NCI-H1436 (cell line): Measurements from ENCODE around the gene PAAF1.
"Not testable (repeated sequence)": the region's sequence is repeated elsewhere in the genome, so short reads cannot be mapped to it uniquely, and the experiment has no call there.

Source experiments
- DNase-seq: peaks from one replicate; lab custom pipeline; 2025; lab: John Stamatoyannopoulos, UW

The PAAF1 gene, protein sequence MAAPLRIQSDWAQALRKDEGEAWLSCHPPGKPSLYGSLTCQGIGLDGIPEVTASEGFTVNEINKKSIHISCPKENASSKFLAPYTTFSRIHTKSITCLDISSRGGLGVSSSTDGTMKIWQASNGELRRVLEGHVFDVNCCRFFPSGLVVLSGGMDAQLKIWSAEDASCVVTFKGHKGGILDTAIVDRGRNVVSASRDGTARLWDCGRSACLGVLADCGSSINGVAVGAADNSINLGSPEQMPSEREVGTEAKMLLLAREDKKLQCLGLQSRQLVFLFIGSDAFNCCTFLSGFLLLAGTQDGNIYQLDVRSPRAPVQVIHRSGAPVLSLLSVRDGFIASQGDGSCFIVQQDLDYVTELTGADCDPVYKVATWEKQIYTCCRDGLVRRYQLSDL

GRCh38 chr11:73876424-73877310 is at the start of gene PAAF1, which contains the start of gene COA4:
Gene PAAF1, plus strand, starts transcription at chr11:73876999. Its CDS starts 23 bp downstream, at chr11:73877022.
Gene COA4, minus strand, starts transcription at chr11:73876846. Its CDS starts 3,468 bp downstream, at chr11:73873378.
- peak; percentile 98 for DNase-seq

- DNase-seq = no peak
Measured at GRCh38 chr11:73830261-73830660, 46.5 kb upstream of the PAAF1 start.

- DNase-seq = peak; percentile 4
Measured at GRCh38 chr11:73833067-73833466, 43.7 kb upstream of the PAAF1 start.

- DNase-seq = no peak
Measured at GRCh38 chr11:73838443-73839122, 38.2 kb upstream of the PAAF1 start.

GRCh38 chr11:73839123-73839457 is 37.7 kb upstream of the PAAF1 start:
- no peak for DNase-seq

GRCh38 chr11:73851046-73851764 is 25.6 kb upstream of the PAAF1 start:
- no peak for DNase-seq

DNA sequence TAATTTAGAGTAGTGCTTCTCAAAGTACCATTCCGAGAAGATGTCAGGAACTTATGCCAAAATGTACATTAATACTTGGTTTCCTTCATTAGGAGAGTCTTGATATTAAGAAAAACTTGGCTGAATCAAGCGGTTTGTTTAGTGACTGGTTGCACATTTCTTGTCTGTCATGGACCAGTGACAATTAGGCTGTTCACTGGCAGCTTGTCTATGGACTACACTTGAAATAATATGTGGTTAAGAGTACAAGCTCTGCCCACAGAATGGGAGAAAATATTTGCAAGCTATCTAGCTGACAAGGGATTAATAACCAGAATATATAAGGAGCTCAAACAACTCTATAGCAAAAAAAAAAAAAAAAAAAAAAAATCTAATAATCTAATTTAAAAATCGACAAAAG is 24.8 kb upstream of the PAAF1 start:
- no peak for DNase-seq

DNA sequence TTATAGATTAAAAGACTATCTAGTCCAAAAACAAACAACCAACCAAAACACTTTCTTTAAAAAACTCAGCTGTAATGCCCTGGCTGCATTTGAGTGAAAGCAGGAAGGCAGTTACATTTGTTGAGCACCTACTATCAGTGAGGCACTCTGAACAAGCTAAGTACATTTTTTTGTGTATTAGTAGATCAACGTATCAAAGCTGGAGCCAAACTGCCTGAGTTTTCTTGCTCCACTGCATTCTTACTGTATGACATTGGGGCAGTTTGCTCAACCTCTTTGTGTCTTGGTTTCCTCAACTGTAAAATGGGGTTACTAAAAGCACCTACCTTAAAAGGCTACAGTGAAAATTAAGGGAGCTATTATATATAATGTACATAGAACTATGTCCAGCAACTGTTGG is 22.1 kb upstream of the PAAF1 start:
- DNase-seq = no peak

DNA sequence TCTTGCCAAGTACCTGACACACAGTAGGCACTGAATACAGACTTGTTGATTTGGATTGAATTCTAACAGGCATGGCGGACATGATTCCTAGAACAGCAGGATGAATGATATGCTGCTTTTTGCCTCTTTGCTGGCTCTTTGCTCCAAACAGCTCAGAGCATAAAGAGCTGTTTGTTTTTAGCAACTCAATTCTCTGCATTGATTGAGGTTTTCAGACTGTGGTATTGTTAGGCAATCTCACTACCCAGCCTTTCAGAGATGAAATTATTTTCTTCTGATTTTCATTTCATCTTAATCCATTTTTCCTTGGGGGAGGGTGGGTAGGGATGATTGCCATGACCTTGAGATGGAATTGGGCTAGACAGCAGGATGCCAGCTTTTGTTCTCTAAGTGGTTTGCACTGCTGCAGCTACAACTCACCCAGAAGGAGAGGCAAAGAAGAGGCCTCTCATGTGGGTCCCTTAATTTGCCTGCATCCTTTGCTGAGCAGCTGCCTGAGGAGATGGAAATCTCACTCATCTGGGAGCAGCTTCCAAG is 20.7 kb upstream of the PAAF1 start:
- DNase-seq = peak; percentile 42

DNA sequence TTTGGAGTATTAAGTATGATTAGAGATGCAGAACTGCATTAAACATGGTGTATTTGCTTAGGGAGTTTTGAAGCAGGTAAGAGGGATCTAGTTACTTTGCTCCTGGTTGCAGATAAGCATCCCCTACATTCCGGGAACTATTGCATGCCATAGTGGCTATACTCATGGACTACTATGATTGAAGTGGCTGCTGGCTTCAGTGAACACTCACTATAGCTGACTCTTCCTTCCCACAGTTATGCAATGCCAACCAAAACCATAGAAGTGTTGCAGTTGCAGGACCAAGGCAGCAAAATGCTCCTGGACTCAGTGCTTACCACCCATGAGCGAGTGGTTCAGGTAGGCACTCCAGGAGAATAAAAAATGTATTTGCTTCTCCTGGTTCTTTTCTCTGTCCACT is 17.1 kb upstream of the PAAF1 start:
- DNase-seq = no peak

- DNase-seq = no peak
Measured at GRCh38 chr11:73860202-73860601, 16.6 kb upstream of the PAAF1 start.

DNA sequence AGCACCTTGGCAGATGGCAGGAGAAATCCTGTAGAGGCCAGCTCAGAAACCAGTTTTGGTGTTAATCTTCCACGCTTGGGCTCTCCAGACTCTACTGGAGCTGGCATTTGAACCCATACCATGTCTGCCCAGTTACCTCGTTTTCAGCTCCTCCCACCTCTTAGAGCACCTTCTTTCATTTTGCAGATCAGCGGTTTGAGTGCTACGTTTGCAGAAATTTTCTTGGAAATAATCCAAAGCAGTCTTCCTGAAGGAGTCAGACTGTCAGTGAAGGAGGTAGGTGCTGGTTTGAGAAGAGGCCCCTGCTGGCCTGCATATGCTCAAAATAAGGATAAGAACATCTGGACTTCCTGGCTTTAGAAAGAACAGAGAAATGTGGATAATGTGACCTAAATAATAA is 13.8 kb upstream of the PAAF1 start:
- no peak for DNase-seq

GRCh38 chr11:73866095-73866579 is 10.7 kb upstream of the PAAF1 start:
- no peak for DNase-seq

- DNase-seq = no peak
Measured at GRCh38 chr11:73866586-73866996, 10.2 kb upstream of the PAAF1 start.

DNA sequence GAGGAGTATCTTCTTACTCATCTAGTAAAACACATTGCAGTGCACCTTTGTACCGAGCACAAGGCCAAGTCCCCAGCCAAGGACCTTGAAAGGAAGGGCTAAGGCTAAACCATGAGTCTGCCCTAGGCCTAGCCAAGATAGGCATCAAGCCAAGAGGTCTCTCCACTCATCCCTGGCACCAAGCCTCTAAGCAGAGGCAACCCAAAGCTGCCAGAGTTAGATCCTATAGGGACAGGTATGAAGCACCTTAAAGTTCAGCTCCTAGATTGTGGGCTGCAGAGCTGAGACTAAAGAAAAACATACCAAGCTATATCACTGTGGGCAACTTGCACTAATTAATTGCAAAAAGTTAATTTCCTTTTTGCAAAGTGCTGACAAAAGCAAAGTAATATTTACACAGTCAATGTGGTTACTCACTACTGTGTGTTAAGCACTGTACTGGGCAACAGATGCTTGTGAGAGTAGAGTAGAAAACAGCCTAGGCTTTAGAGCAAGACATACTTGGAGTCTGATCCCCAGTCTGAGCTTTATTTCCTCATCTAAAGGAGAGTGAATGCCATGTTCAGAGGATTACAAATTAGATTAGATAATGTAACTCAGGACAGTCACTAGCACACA is 7.4 kb upstream of the PAAF1 start:
- no peak for DNase-seq

DNA sequence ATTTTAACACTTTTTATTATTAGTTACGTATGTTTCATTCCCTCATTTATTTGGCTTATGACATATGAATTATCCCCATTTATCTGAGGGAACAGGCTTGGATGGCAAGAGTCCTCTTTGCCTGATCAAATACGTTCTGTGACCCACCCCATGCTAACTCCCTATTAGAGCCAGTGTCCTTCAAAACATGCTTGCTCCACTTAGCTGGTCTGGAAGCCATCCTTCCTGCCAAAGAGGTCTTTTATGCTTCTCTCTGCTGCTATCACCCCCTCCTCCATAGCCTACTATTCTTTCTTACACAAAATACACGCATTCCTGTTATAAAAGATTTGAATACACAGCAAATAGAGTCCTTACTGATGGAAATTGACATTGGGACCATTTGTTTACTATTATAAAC is 6.5 kb upstream of the PAAF1 start:
- no peak for DNase-seq

- no peak for DNase-seq
Measured at GRCh38 chr11:73872749-73873357, 3.9 kb upstream of the PAAF1 start.

DNA sequence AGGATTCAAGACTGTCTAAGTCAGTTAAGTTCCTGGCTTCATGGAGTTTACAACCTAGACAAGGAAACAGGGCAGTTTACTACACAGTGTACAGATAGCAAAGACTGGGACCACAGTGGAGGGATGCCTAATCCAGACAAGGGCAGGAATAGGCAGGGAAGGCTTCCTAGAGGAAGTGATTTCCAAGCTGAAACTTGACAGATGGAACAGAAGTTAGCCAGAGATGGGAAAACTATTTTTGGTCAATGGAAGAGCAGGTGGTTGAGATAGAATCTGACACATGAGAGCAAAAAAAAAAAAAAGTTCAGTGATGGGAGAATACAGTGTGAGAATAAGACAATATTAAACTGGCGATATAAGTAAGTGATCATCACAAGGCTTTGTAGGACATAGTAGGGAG is 1.4 kb upstream of the PAAF1 start:
- DNase-seq = no peak

- no peak for DNase-seq
Measured at GRCh38 chr11:73875840-73876239, 959 bp upstream of the PAAF1 start.

- no peak for DNase-seq
Measured at GRCh38 chr11:73878771-73879170, 2.0 kb downstream of the PAAF1 start.

GRCh38 chr11:73880449-73880848 is 3.6 kb downstream of the PAAF1 start:
- not testable (repeated sequence) for DNase-seq
